Astrocyte of the hippocampus (primary cell): ENCODE data around the gene HOXB7.

ENCODE experiments used
- DNase-seq: peaks from one replicate; pipeline ENCODE4 v3.0.0; 2011; ENCODE audit warnings: low read depth, low spot score

Gene HOXB7

GRCh38 chr17:48623583-48623982, 12.8 kb upstream of the HOXB7 start:
- DNase-seq: no peak

GRCh38 chr17:48622857-48623256, 12.0 kb upstream of the HOXB7 start:
- no peak for DNase-seq

GRCh38 chr17:48621410-48622392, 10.9 kb upstream of the HOXB7 start:
- DNase-seq: no peak

- DNase-seq: no peak
Measured at GRCh38 chr17:48620461-48621139, 9.8 kb upstream of the HOXB7 start.

- no peak for DNase-seq
Measured at GRCh38 chr17:48619826-48620449, 9.1 kb upstream of the HOXB7 start.

GRCh38 chr17:48618256-48618896, 7.6 kb upstream of the HOXB7 start:
- peak; percentile 94 for DNase-seq

- DNase-seq: no peak
Measured at GRCh38 chr17:48617471-48618255, 6.8 kb upstream of the HOXB7 start.

GRCh38 chr17:48616717-48617470, 6.1 kb upstream of the HOXB7 start:
- DNase-seq: no peak

- DNase-seq: no peak
Measured at GRCh38 chr17:48615963-48616716, 5.3 kb upstream of the HOXB7 start.

- no peak for DNase-seq
Measured at GRCh38 chr17:48615047-48615962, 4.5 kb upstream of the HOXB7 start, which contains the start of gene HOXB8. Gene HOXB8, minus strand, starts transcription at chr17:48615292. Its CDS starts 588 bp downstream, at chr17:48614704.

GRCh38 chr17:48613862-48614694, 3.3 kb upstream of the HOXB7 start:
- DNase-seq: peak; percentile 49

GRCh38 chr17:48612854-48613691, 2.3 kb upstream of the HOXB7 start:
- DNase-seq: peak; percentile 63

GRCh38 chr17:48612456-48612853, 1.6 kb upstream of the HOXB7 start:
- DNase-seq: no peak

- no peak for DNase-seq
Measured at GRCh38 chr17:48611681-48612455, 1.1 kb upstream of the HOXB7 start.

- no peak for DNase-seq
Measured at GRCh38 chr17:48611213-48611612, 396 bp upstream of the HOXB7 start.
